ENCODE data around the gene C1orf53.
"Not testable (repeated sequence)": the region's sequence is repeated elsewhere in the genome, so short reads cannot be mapped to it uniquely, and the experiment has no call there.

C1orf53 gene

GRCh38 chr1:197902454-197903195, at the start of gene C1orf53:
Gene C1orf53 (plus strand): TSS chr1:197902630. CDS start chr1:197902650, 20 bp downstream.
- DNase-seq, result peak; percentile 85 to 90

DNA sequence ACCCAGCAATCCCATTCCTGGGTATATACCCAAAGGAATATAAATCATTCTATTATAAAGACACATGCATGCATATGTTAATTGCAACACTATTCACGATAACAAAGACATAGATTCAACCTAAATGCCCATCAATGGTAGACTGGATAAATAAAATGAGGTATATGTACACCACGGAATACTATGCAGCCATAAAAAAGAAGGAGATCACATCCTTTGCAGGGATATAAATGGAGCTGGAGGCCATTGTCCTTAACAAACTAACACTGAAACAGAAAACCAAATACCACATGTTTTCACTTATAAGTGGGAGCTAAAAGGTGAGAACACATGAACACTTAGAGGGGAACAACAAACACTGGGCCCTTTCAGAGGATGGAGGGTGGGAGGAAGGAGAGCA, 46.7 kb upstream of the C1orf53 start:
- not testable (repeated sequence) for DNase-seq

DNA sequence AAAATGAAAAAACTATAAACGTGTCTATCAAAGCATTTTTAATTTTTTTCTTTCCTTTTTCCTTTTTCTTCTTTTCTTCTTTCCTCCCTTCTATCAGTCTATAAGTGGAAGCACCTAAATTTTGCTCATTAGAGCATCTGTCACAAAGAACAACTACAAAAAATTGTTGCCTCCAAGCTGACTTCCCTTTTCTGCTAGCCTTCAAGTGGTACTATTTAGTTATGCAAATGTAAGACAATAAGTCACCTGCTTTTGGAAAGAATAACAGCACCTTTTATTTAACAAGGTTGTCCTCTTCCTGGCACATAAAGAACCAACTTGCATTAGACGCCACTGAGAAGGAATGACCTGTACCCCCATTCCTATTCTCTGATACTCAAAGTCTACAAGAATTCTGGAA, 45.0 kb upstream of the C1orf53 start:
- DNase-seq, result no peak

DNA sequence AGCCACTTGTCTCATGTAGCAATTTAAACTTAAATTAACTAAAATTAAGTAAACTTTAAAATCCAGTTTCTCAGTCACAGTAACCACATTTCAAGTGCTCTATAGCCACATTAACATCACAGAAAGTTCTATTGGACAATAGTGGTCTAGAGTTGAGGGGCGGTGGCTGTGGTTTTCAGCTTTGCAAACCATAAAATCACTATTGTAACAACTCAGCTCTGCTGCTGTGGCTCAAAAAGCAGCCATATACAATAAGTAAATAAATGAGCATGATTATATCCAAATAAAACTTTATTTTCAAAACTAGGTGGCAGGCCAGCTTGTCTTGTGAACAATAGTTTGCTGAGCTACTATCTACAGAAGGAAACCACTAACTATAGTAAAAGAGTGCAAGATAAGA, 43.4 kb upstream of the C1orf53 start:
- DNase-seq, result no peak

GRCh38 chr1:197862221-197862620, 40.2 kb upstream of the C1orf53 start:
- DNase-seq, result no peak

DNA sequence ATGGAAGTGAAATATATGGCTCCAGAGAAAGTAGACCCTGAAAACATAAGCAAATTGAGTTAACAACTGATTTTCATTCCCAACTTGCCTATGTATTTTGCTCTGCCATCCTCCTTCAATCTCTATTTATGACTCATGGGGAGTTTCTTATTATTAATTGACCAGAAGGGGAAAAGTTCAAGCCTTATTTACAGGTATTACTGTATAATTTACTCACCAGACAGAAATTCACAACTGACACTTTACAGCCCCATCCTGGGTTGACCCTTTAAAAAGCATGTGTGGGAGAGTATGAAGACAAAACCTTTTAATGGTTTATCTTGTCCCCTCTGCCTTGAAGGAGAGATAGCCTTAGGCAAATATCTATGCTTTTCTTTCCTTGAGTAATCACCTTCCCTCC, 39.8 kb upstream of the C1orf53 start:
- no peak for DNase-seq

DNA sequence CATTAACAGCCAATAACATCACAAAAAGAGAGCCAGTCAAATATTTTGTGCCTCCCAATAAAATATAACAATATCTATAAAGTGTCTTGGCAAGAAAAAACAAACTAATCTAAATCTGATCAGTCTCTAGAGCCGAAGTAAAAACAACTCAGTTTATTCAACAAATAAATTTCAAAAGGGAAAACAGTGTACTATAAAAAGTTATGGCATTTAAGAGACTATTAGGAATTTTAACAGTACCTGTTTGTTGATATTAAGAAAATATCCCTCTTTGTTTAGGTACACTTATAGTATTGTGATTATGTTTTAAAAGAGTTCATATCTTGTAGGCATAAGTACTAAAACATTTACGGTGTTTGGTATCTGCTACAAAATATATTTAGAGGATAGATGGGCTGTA, 36.6 kb upstream of the C1orf53 start:
- no peak for DNase-seq

DNA sequence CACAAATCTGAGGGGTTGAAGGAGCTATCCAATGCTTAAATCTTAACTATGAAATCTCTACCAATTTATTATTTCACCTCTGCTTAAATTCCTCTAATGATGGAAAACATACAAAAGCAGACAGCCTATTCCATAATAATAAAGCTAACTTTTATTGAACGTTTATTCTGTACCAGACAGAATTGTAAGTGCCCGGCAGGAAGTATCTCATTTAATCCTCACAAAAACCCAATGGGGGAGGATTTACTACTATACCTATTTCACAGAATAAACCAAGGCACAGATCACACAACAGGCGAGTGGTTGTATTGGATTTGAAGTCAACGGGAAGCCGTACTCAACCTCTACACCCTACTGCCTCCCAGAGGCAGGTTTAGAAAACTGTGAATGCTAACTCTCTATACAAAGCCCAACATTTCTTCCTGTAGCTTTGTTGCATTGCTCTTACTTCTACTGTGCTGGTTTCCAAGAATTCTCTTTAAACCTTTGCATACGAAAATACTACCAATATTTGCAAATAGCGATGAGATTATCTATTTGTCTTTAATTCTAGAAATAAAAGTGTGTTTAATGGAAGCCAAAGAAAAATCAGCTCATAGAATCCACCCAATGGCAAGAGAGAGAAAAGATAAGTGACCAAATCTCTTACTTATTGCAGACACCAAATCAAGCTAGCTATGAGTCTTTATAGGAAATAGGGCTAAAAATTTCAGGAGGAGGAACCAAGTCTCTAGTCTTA, 33.5 kb upstream of the C1orf53 start:
- DNase-seq, result peak in 1 of 2 experiments; percentile 26

DNA sequence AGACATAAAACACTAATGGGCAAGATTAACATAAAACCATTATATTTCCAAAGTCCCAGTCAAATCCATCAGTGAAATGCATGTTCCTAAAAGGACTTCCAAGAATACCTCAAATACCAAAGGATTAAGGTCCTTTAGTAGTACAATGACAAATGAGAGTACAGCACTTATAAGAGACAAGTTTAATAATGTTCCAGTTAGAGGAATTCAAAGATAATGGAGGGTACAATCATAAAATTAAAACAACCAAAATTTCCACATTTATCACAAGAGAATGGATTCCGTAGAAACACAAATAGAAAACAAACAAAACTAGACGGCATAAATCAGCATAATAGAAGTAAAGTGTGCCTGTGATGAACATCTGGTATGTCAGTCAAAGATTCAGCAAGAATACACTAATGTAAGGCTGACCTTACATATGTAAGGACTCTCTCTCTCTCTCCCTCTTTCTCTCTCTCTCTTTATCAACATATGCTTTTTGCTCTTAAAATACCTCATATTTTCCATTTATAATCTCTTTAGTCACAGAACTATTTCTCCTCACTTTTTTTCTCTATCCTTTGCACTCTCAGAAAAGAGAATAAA, 32.8 kb upstream of the C1orf53 start:
- no peak for DNase-seq

GRCh38 chr1:197876894-197877293, 25.5 kb upstream of the C1orf53 start:
- no peak for DNase-seq

DNA sequence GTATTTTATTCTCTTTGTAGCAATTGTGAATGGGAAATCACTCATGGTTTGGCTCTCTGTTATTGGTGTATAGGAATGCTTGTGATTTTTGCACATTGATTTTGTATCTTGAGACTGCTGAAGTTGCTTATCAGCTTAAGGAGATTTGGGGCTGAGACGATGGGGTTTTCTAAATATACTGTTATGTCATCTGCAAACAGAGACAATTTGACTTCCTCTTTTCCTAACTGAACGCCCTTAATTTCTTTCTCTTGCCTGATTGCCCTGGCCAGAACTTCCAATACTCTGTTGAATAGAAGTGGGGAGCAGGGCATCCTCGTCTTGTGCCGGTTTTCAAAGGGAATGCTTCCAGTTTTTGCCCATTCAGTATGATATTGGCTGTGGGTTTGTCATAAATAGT, 22.0 kb upstream of the C1orf53 start:
- not testable (repeated sequence) for DNase-seq

GRCh38 chr1:197882241-197882640, 20.2 kb upstream of the C1orf53 start:
- not testable (repeated sequence) for DNase-seq

DNA sequence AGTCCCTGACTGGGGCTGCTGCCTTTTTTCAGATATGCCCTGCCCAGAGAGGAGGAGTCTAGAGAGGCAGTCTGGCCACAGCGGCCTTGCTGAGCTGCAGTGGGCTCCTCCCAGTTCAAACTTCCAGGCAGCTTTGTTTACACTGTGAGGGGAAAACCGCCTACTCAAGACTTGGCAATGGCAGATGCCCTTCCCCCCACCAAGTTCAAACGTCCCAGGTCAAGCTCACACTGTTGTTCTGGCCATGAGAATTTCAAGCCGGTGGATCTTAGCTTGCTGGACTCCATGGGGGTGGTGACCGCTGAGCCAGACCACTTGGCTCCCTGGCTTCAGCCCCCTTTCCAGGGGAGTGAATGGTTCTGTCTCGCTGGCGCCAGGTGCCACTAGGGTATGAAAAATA, 18.3 kb upstream of the C1orf53 start:
- DNase-seq, result no peak

DNA sequence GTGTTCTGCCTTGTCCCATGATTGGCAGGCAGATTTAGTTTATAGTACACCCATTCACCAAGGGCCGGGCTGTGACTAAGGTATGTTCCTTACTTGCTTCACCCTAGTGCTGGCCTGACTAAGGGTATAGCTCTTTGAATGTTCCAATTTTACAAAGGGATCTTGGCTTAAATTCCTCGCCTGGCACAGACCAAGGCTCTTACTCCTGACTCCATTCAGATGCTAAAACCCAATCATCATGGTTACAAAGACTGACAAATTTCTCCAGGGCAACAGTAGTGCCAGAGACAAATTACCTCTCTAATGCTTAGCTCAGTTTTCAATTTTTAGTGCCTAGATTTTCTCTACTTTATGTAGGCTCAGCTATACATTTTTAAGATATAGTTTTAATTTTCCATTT, 11.5 kb upstream of the C1orf53 start:
- DNase-seq, result no peak

GRCh38 chr1:197892684-197893083, 9.7 kb upstream of the C1orf53 start:
- DNase-seq, result no peak

- no peak for DNase-seq
Measured at GRCh38 chr1:197896301-197896700, 6.1 kb upstream of the C1orf53 start.

GRCh38 chr1:197899037-197899436, 3.4 kb upstream of the C1orf53 start:
- no peak for DNase-seq

DNA sequence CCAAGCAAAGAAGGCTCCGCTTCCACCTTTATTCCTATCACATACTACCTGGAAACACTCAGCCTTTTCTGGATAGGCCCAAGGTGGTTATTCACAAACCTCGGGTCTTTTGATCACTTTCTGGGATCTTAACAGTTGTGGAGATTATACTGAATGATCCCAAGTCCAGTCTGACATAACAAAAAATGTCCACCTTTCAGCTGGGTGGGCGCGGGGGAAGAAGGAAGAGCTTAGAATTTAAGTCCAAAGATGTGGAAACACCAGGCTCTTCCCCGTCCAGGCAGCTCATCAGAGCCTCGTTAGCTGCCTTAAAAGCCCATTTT, 338 bp upstream of the C1orf53 start:
- no peak for DNase-seq

DNA sequence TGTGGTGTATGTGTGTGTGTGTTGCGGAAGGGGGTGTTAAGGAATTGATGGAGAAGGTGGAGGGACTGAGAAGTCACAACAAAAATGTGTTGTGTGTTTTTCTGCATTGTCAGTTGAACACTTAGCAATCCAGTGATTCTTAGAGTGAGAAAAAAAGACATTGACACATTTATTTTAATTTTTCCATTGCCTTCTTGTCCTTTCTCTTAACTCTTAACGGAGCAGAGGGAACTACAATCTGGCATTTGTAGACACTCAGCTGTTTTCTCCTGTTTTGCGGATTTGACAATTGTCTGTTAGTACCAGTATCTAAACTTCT, 725 bp downstream of the C1orf53 start:
- no peak for DNase-seq

DNA sequence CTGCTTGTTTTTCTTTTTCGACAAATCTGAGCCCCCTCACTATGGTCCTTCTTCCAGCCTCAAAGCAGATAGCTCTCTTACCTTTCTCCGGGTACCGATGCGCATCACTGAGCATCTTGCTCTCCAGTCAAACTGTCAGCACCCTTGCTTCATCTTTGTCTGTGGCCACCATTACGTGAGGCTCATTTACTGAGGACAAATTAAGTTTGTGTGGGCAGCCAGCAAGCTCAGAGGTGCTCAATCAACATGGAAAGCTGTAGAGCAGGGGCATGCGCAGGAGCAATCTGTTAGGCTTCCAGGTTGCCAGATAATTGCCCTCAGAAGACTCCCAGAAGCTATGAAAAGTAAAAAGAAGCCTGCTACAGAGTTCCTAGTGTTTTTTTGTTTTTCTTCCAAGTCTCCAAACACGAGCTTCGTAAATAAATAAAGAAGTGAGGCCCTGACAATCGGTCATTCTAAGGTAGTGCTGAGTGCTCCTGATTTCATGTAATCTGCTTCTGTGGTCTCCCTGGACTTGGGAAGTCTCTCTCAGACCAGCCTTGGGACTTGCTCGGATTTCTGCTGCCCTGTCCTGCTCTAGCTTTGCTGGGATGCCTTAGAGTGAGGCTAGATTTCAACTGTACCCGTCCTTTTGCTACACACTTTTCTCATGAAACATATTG, 1.8 kb downstream of the C1orf53 start:
- no peak for DNase-seq

DNA sequence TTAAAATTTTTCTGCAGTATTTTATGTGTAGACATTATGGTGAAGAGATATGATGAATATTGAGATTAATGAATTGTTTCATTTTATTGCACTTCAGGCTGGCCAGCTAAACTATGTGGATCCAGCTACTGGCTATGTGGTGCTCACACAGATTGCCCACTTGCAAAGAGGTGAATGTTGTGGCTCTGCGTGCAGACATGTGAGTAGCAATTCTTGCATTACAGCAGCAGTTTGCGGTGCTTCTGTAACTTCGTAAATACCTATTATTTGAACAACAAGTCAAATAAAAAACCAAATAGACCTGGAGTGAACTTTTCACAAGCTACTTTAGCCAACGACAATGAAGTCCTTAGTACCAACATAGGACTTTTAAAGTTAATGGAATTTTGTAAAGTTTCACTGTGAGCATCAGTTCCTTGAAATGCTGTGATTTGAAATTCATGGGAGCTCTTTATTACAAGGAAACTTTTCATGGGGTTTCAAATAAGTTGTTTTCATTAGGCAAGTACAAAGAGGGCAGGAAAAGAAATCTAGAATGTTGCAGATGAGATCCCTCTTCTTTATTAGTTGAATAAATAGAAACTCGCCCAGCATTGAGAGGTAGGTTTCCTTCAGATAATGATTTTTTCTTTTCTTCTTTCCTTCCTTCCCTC, 3.4 kb downstream of the C1orf53 start:
- no peak for DNase-seq

GRCh38 chr1:197907846-197908616, 5.6 kb downstream of the C1orf53 start:
- no peak for DNase-seq

Measured in activated T-cell treated with anti-CD3 and anti-CD28 coated beads, Interleukin-2, amount 50 U/mL, for 48 hours (primary cell).